Measurements from ENCODE around the gene FBF1. TPM values are rescaled to one million over a fixed set of nuclear protein-coding genes. Genes with fewer than 3 reads are reported as not detected.

The FBF1 gene
- total RNA-seq, 1 donor from 2014 or later, result 13.0 TPM

- Histone ChIP-seq H3K27ac (no peak overlapping the region), H3K27me3 (no peaks in the 10 kb centered on the region), H3K36me3 (peaks cover 0 to 35% of the 10 kb centered on the region in 2 donors), H3K4me3 (no peak overlapping the region), H3K4me1 (peaks cover 40% of the 10 kb centered on the region), H3K9me3 (no peaks in the 10 kb centered on the region)
- no peak for TF ChIP-seq POLR2A (IDR thresholded peaks at IDR 0.05)
- TF ChIP-seq POLR2AphosphoS5 (IDR thresholded peaks at IDR 0.05; ENCODE audit: insufficient read depth in 1 of 2, low read depth in 1 of 2), result no peak
- TF ChIP-seq CTCF (IDR thresholded peaks at IDR 0.05), result no peak
- no peak for DNase-seq (ENCODE audit: extremely low spot score in 2 of 2)
- intact Hi-C loops (cut with DNase I), result no loop called here
Measured at GRCh38 chr17:75899353-75899752, 41.5 kb downstream of the FBF1 start.

DNA sequence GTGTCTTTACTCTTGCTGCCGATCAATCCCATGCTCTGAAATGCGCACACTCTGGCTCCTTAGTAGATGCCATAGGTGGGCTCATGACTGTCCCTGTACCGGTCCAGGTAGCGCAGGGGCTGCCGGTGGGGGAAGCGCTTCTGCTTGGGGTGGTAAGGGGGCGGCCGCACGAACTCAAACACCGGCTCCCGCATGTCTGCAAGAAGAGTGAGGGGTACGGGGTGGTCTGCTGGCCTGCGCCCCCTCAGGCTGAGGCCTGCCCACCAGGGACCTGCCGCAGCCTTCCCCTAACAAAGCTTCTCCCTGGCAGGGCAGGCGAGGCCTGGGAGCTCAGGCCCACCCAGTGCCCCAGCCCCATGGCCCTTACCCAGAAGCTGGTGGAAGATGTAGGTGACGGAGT is 42.1 kb downstream of the FBF1 start:
- H3K9me3 ChIP-seq, result no peaks in the 10 kb centered on the region
- no peaks in the 10 kb centered on the region for H3K27me3 ChIP-seq
- H3K36me3 ChIP-seq, result peaks cover 0 to 35% of the 10 kb centered on the region in 2 donors
- no peak overlapping the region for H3K4me3 ChIP-seq
- DNase-seq (ENCODE audit: extremely low spot score in 2 of 2), result no peak
- peaks cover 40% of the 10 kb centered on the region for H3K4me1 ChIP-seq
- H3K27ac ChIP-seq, result no peak overlapping the region
- TF ChIP-seq POLR2A (IDR thresholded peaks at IDR 0.05), result no peak
- TF ChIP-seq CTCF (IDR thresholded peaks at IDR 0.05), result no peak
- no peak for TF ChIP-seq POLR2AphosphoS5 (IDR thresholded peaks at IDR 0.05; ENCODE audit: insufficient read depth in 1 of 2, low read depth in 1 of 2)
- intact Hi-C loops (cut with DNase I), result no loop called here

DNA sequence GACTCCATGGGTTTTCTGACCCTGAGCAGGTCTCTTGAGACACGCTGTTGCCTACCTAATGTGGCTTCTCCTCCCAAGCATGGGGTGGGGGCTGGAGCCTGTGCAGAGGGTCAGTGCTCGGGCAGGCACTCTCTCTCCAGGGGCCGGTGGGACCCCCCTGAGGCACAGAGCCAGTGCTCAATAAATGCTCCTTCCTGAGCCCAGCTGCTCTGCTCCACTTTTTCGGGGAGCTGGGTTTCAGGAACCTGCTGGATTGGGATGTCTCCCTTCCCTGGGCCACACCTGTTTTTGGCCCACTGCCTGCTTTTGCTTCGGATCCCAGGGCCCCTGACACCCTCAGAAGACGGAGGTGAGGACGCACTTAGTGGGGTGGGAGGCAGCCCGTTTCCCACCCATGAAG is 42.8 kb downstream of the FBF1 start:
- Histone ChIP-seq H3K4me3 (no peak overlapping the region), H3K36me3 (peaks cover 0 to 35% of the 10 kb centered on the region in 2 donors), H3K4me1 (peaks cover 38% of the 10 kb centered on the region), H3K27ac (peak overlapping the region; percentile 94), H3K9me3 (no peaks in the 10 kb centered on the region), H3K27me3 (no peaks in the 10 kb centered on the region)
- no peak for TF ChIP-seq POLR2AphosphoS5 (IDR thresholded peaks at IDR 0.05; ENCODE audit: insufficient read depth in 1 of 2, low read depth in 1 of 2)
- no peak for TF ChIP-seq POLR2A (IDR thresholded peaks at IDR 0.05)
- TF ChIP-seq CTCF (IDR thresholded peaks at IDR 0.05), result no peak
- intact Hi-C loops (cut with DNase I), result no loop called here
- DNase-seq (ENCODE audit: extremely low spot score in 2 of 2), result no peak

DNA sequence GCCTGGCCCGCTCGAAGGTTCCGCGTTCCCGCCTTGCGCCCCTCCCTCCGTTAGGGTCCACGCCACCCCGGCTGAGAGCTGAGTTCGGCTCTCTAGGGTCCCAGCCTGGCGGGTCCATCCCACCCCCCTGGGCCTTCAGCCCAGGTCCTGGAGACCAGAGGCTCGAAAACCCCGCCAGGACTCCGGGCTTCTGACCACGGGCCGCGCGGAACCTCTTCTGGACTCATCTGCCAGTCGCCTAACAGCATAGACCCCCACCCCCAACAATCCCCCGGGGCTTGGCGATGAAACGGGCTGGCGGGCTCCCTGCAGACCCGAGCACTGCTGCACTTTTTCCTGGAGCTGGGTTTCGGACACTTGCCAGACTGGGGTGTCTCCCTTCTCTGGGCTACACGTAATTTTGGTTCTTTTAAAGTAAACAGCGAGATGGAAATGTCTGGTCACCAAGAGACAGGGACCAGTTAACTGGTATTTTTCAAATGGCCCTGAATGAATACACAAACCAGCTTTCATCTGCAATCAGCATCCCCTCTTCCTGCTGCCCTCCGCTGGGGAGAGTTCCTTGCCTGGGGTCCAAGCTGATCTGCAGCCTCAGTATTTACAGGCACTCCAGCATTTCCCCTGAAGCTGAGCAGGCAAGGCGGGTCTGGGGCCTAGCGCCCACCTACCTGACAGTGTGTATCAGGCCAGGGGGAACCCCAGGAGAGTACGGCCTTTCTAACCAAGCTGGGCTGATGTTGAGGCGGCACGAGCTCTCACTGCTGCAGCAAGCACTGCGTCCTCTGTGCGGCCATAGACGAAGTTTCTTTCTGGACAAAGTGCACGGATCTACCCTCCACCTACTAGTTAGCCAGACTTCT is 43.5 kb downstream of the FBF1 start:
- no peak for TF ChIP-seq CTCF (IDR thresholded peaks at IDR 0.05)
- no peak for TF ChIP-seq POLR2A (IDR thresholded peaks at IDR 0.05)
- no peak for TF ChIP-seq POLR2AphosphoS5 (IDR thresholded peaks at IDR 0.05; ENCODE audit: insufficient read depth in 1 of 2, low read depth in 1 of 2)
- Histone ChIP-seq H3K27ac (peak overlapping the region; percentile 94), H3K9me3 (no peaks in the 10 kb centered on the region), H3K36me3 (peaks cover 0 to 35% of the 10 kb centered on the region in 2 donors), H3K4me1 (peaks cover 42% of the 10 kb centered on the region), H3K4me3 (peak overlapping the region; percentile 59 to 87), H3K27me3 (no peaks in the 10 kb centered on the region)
- intact Hi-C loops (cut with DNase I), result no loop called here
- no peak for DNase-seq (ENCODE audit: extremely low spot score in 2 of 2)

All from vagina (tissue), 2 donors.